Neural crest cell (in vitro differentiated cells): ENCODE results near the gene CWC22. TPM values are rescaled to one million over a fixed set of nuclear protein-coding genes. Genes with fewer than 3 reads are reported as not detected.
"Not testable (repeated sequence)": the region's sequence is repeated elsewhere in the genome, so short reads cannot be mapped to it uniquely, and the experiment has no call there.

ENCODE experiments used
- DNase-seq: peaks from one replicate; pipeline ENCODE4 v3.0.0; 2021; ENCODE audit warnings: low read depth, mixed read lengths, low spot score
- H3K27ac Mint-ChIP-seq: one replicate; pipeline ENCODE4 v1.8.0; 2021; ENCODE audit warnings: mild to moderate bottlenecking, mixed read lengths; ENCODE audit not compliant: unreplicated experiment
- H3K27me3 Mint-ChIP-seq: 2 replicates; pipeline ENCODE4 v1.8.0; 2021; ENCODE audit warnings: low read depth, mild to moderate bottlenecking, mixed read lengths
- H3K36me3 Mint-ChIP-seq: 2 replicates; pipeline ENCODE4 v1.8.0; 2021; ENCODE audit warnings: low read depth, mild to moderate bottlenecking, mixed read lengths
- H3K4me1 Mint-ChIP-seq: 2 replicates; pipeline ENCODE4 v1.8.0; 2021; ENCODE audit warnings: mixed read lengths
- H3K4me3 Mint-ChIP-seq: one replicate; pipeline ENCODE4 v1.8.0; 2021; ENCODE audit warnings: mild to moderate bottlenecking, mixed read lengths
- H3K9me3 Mint-ChIP-seq: 2 replicates; pipeline ENCODE4 v1.8.0; 2021; ENCODE audit warnings: mixed read lengths
- total RNA-seq: library from RNA; stranded (reverse); gene quantifications from 2 replicates; pipeline ENCODE4 v1.2.1, GENCODE V29; 2021
- TF ChIP-seq, protein P1 (sequence below): fragments of 200-600 bp; sonication (generic); conservative IDR thresholded peaks from 2 replicates; pipeline ENCODE4 v1.5.0; 2021; ENCODE audit warnings: antibody characterized with exemption, mild to moderate bottlenecking

Gene CWC22
- total RNA-seq, 1 donor from 2014 or later = 25.8 TPM

DNA sequence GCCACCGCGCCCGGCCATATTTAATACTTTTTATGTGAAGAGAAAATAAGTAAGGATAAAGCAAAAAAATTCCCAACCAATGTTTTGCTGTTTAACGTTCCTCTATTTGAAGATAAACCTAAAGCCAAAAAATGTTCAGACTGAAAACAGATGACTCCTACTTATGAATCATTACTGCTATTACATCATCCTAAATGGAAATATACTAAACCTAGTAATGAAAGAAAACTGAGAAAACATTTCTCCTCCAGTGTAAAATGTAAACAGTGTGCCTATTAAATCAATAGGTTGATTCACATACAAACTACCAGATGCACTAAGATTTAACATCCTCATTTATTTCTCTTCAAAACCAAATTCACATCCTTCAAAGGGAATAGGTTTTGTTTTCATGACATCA is 43.5 kb downstream of the CWC22 start:
- TF ChIP-seq, protein P1, sequence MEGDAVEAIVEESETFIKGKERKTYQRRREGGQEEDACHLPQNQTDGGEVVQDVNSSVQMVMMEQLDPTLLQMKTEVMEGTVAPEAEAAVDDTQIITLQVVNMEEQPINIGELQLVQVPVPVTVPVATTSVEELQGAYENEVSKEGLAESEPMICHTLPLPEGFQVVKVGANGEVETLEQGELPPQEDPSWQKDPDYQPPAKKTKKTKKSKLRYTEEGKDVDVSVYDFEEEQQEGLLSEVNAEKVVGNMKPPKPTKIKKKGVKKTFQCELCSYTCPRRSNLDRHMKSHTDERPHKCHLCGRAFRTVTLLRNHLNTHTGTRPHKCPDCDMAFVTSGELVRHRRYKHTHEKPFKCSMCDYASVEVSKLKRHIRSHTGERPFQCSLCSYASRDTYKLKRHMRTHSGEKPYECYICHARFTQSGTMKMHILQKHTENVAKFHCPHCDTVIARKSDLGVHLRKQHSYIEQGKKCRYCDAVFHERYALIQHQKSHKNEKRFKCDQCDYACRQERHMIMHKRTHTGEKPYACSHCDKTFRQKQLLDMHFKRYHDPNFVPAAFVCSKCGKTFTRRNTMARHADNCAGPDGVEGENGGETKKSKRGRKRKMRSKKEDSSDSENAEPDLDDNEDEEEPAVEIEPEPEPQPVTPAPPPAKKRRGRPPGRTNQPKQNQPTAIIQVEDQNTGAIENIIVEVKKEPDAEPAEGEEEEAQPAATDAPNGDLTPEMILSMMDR = no peak
- no peak overlapping the region for H3K4me3 Mint-ChIP-seq

GRCh38 chr2:179958251-179958650 is 48.8 kb downstream of the CWC22 start:
- H3K27ac Mint-ChIP-seq, H3K27me3 Mint-ChIP-seq, H3K36me3 Mint-ChIP-seq, DNase-seq, H3K4me1 Mint-ChIP-seq, H3K9me3 Mint-ChIP-seq, H3K4me3 Mint-ChIP-seq: not testable (repeated sequence)

More for the DNA sequence above, 43.5 kb downstream of the CWC22 start:
- DNase-seq = no peak
- Mint-ChIP-seq H3K36me3 (peaks cover 20% of the 10 kb centered on the region), H3K27me3 (no peaks in the 10 kb centered on the region), H3K4me1 (no peaks in the 10 kb centered on the region), H3K27ac (no peak overlapping the region), H3K9me3 (no peaks in the 10 kb centered on the region)

DNA sequence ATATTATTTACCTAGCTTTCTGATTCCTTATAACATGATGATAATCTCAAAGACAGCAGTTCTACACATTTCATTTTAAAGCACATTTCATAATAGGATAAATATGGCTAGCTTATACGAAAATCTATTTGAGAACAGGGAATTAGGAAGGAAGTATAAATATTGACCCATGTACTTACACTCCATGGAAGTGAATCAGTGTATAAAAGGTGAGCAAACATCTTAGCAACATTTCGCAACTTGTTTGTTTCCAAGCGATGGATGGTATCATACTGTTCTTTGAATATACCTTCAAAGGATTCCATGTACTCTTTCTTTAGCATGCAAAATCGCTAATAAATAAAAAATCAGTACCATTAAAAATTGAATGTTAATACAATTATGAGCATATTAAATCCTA is 53.1 kb downstream of the CWC22 start:
- Mint-ChIP-seq H3K27me3 (no peaks in the 10 kb centered on the region), H3K9me3 (no peaks in the 10 kb centered on the region), H3K36me3 (peaks cover 19% of the 10 kb centered on the region), H3K27ac (no peak overlapping the region), H3K4me1 (no peaks in the 10 kb centered on the region), H3K4me3 (no peak overlapping the region)
- no peak for DNase-seq
- TF ChIP-seq, protein P1 = no peak

- no peak for DNase-seq
- H3K36me3 Mint-ChIP-seq = peaks cover 21% of the 10 kb centered on the region
- H3K27me3 Mint-ChIP-seq = no peaks in the 10 kb centered on the region
- no peak overlapping the region for H3K27ac Mint-ChIP-seq
- no peak overlapping the region for H3K4me3 Mint-ChIP-seq
- TF ChIP-seq, protein P1 = no peak
- H3K4me1 Mint-ChIP-seq = no peaks in the 10 kb centered on the region
- no peaks in the 10 kb centered on the region for H3K9me3 Mint-ChIP-seq
Observed at GRCh38 chr2:179953359-179953758, 53.7 kb downstream of the CWC22 start.

GRCh38 chr2:179952658-179953057 is 54.4 kb downstream of the CWC22 start:
- Mint-ChIP-seq H3K36me3 (peaks cover 19% of the 10 kb centered on the region), H3K4me3 (no peak overlapping the region), H3K9me3 (no peaks in the 10 kb centered on the region), H3K4me1 (no peaks in the 10 kb centered on the region), H3K27ac (no peak overlapping the region), H3K27me3 (no peaks in the 10 kb centered on the region)
- no peak for DNase-seq
- TF ChIP-seq, protein P1 = no peak

DNA sequence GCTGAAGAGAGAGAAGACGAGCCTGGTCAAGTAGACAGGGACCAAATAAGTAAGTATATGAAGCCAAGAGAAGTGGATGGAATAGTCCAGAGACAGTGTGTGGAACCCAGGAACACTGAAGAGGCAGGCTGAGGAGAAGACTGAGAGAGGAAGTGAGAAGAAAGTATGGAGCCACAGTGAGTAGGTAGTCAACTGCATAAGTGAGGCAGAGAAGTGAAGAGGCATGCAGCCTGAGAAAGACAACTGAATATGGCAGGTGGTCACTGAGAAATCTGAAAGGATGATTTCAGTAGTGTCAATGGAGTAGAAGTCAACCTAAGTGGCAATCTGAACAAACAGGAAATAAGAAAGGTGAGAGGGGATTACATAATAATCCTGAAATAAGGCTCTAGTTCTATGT is 55.4 kb downstream of the CWC22 start:
- H3K36me3 Mint-ChIP-seq = peaks cover 16% of the 10 kb centered on the region
- peak overlapping the region; percentile 2 for H3K27ac Mint-ChIP-seq
- TF ChIP-seq, protein P1 = no peak
- H3K27me3 Mint-ChIP-seq = no peaks in the 10 kb centered on the region
- DNase-seq = no peak
- H3K4me3 Mint-ChIP-seq = no peak overlapping the region
- no peaks in the 10 kb centered on the region for H3K9me3 Mint-ChIP-seq
- no peaks in the 10 kb centered on the region for H3K4me1 Mint-ChIP-seq
